Stimulated activated CD4-positive, alpha-beta T cell treated with anti-CD3 and anti-CD28 coated beads, Interleukin-2, amount 100 ng/mL, for 4 hours (primary cell): ENCODE measurements around the gene C1orf141.
"Not testable (repeated sequence)": the region's sequence is repeated elsewhere in the genome, so short reads cannot be mapped to it uniquely, and the experiment has no call there.

Source experiments
- DNase-seq: peaks from one replicate; pipeline ENCODE4 v3.0.0-alpha.2; 2020; ENCODE audit warnings: low read depth

The C1orf141 gene

GRCh38 chr1:67085326-67085725, 49.4 kb downstream of the C1orf141 start:
- no peak for DNase-seq

GRCh38 chr1:67084765-67085318, 49.9 kb downstream of the C1orf141 start:
- DNase-seq = no peak

- no peak for DNase-seq
These were observed 56.5 kb downstream of the C1orf141 start for GRCh38 chr1:67078291-67078690.

GRCh38 chr1:67077593-67077992, 57.2 kb downstream of the C1orf141 start:
- DNase-seq = no peak

GRCh38 chr1:67072749-67073148, 62.0 kb downstream of the C1orf141 start:
- DNase-seq = no peak

- DNase-seq = not testable (repeated sequence)
These were observed 67.1 kb downstream of the C1orf141 start for GRCh38 chr1:67067655-67068054.

GRCh38 chr1:67062412-67062811, 72.4 kb downstream of the C1orf141 start:
- DNase-seq = no peak

- DNase-seq = no peak
These were observed 73.5 kb downstream of the C1orf141 start for GRCh38 chr1:67061266-67061665.

GRCh38 chr1:67060811-67061218, 74.0 kb downstream of the C1orf141 start:
- DNase-seq = no peak

GRCh38 chr1:67059346-67059745, 75.4 kb downstream of the C1orf141 start:
- DNase-seq = no peak

GRCh38 chr1:67058761-67059160, 76.0 kb downstream of the C1orf141 start:
- no peak for DNase-seq

GRCh38 chr1:67058242-67058641, 76.5 kb downstream of the C1orf141 start:
- DNase-seq = no peak

- peak; percentile 76 for DNase-seq
These were observed 80.7 kb downstream of the C1orf141 start, which contains the start of gene SLC35D1 for GRCh38 chr1:67053785-67054772. TSS of gene SLC35D1 (minus strand) at chr1:67054148. CDS start at chr1:67054013, 135 bp downstream.

- DNase-seq = no peak
These were observed 81.3 kb downstream of the C1orf141 start for GRCh38 chr1:67053535-67053784.

- DNase-seq = no peak
These were observed 81.8 kb downstream of the C1orf141 start for GRCh38 chr1:67052741-67053534.

- DNase-seq = no peak
These were observed 83.6 kb downstream of the C1orf141 start for GRCh38 chr1:67051196-67051595.

GRCh38 chr1:67044631-67045270, 90.0 kb downstream of the C1orf141 start:
- DNase-seq = no peak

GRCh38 chr1:67043366-67043765, 91.4 kb downstream of the C1orf141 start:
- DNase-seq = no peak
